Measurements from ENCODE around the gene PCDHGB2.

DNA sequence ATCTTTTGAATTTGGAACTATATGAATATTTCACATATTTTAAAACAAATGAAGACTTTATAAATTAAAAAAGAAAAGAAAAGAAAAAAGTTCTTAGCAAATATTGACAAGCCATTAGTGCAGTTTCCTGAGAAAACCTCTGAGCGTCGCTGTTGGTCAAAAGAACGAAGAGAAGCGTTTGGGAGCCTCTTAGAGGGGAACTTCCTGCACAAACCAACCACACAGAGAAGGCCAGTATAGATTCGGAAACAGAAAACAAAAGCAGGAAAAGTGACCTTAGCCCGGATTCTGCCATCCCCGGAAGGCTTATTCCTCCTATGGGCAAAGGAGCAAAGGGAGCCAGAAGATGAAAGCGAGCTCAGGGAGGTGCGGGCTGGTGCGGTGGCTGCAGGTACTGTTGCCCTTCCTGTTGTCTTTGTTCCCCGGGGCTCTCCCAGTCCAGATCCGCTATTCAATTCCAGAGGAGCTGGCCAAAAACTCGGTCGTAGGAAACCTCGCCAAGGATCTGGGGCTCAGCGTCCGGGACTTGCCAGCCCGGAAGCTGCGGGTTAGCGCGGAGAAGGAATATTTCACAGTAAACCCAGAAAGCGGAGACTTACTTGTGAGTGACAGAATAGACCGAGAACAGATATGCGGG lies at the start of gene PCDHGB2:
- TF ChIP-seq, protein P1, sequence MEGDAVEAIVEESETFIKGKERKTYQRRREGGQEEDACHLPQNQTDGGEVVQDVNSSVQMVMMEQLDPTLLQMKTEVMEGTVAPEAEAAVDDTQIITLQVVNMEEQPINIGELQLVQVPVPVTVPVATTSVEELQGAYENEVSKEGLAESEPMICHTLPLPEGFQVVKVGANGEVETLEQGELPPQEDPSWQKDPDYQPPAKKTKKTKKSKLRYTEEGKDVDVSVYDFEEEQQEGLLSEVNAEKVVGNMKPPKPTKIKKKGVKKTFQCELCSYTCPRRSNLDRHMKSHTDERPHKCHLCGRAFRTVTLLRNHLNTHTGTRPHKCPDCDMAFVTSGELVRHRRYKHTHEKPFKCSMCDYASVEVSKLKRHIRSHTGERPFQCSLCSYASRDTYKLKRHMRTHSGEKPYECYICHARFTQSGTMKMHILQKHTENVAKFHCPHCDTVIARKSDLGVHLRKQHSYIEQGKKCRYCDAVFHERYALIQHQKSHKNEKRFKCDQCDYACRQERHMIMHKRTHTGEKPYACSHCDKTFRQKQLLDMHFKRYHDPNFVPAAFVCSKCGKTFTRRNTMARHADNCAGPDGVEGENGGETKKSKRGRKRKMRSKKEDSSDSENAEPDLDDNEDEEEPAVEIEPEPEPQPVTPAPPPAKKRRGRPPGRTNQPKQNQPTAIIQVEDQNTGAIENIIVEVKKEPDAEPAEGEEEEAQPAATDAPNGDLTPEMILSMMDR (IDR thresholded peaks at IDR 0.05) = peak in 2 of 3 experiments; percentile 17 to 39
- no peak for TF ChIP-seq POLR2A (IDR thresholded peaks at IDR 0.05)
